Activated T-cell treated with anti-CD3 and anti-CD28 coated beads for 48 hours (primary cell): ENCODE results near the gene PORCN.

Source experiments
- DNase-seq: peaks from one replicate; pipeline ENCODE4 v3.0.0-alpha.2; 2020; ENCODE audit warnings: low read depth

Gene PORCN

GRCh38 chrX:48508400-48509244, at the start of gene PORCN:
Gene PORCN (plus strand): TSS chrX:48508992. CDS start chrX:48509821, 829 bp downstream.
- peak; percentile 78 for DNase-seq

GRCh38 chrX:48459483-48459882, 49.3 kb upstream of the PORCN start:
- DNase-seq, result no peak

- DNase-seq, result no peak
Observed at GRCh38 chrX:48460031-48460430, 48.8 kb upstream of the PORCN start.

- no peak for DNase-seq
Observed at GRCh38 chrX:48460606-48461005, 48.2 kb upstream of the PORCN start.

- no peak for DNase-seq
Observed at GRCh38 chrX:48461830-48462229, 47.0 kb upstream of the PORCN start.

GRCh38 chrX:48465336-48465933, 43.4 kb upstream of the PORCN start:
- DNase-seq, result no peak

- DNase-seq, result no peak
Observed at GRCh38 chrX:48466696-48467095, 42.1 kb upstream of the PORCN start.

- no peak for DNase-seq
Observed at GRCh38 chrX:48467281-48467761, 41.5 kb upstream of the PORCN start.

GRCh38 chrX:48468247-48468671, 40.5 kb upstream of the PORCN start:
- DNase-seq, result peak; percentile 40

- DNase-seq, result peak; percentile 30
Observed at GRCh38 chrX:48468693-48469691, 39.8 kb upstream of the PORCN start.

GRCh38 chrX:48470110-48470832, 38.5 kb upstream of the PORCN start, which contains the start of gene SLC38A5:
Gene SLC38A5 (minus strand): TSS chrX:48470260. CDS start chrX:48467924, 2,336 bp downstream.
- DNase-seq, result no peak

- DNase-seq, result no peak
Observed at GRCh38 chrX:48470833-48471118, 38.0 kb upstream of the PORCN start.

- DNase-seq, result no peak
Observed at GRCh38 chrX:48471504-48471903, 37.3 kb upstream of the PORCN start.

- DNase-seq, result no peak
Observed at GRCh38 chrX:48472225-48472624, 36.6 kb upstream of the PORCN start.

GRCh38 chrX:48472851-48473703, 35.7 kb upstream of the PORCN start:
- DNase-seq, result no peak

- DNase-seq, result no peak
Observed at GRCh38 chrX:48473704-48473990, 35.1 kb upstream of the PORCN start.

- no peak for DNase-seq
Observed at GRCh38 chrX:48474127-48474526, 34.7 kb upstream of the PORCN start.

GRCh38 chrX:48474581-48474980, 34.2 kb upstream of the PORCN start:
- DNase-seq, result no peak

GRCh38 chrX:48475296-48475695, 33.5 kb upstream of the PORCN start:
- no peak for DNase-seq

- DNase-seq, result peak; percentile 75
Observed at GRCh38 chrX:48475774-48476577, 32.8 kb upstream of the PORCN start, which contains the start of gene FTSJ1. Gene FTSJ1 (plus strand): TSS chrX:48476199. CDS start chrX:48478048, 1,849 bp downstream.
